WI38 (cell line): ENCODE results near the gene ZNF558.

Source experiments
- H3K4me3 ChIP-seq: 2 replicates; pipeline ENCODE4 v1.5.1; 2011; ENCODE audit warnings: low read depth, mild to moderate bottlenecking, control low read depth, low read length
- TF ChIP-seq, protein P1 (sequence below): IDR thresholded peaks from 2 replicates; pipeline ENCODE4 v1.5.1; 2012; ENCODE audit warnings: low read depth, mild to moderate bottlenecking, control low read depth, low read length

The ZNF558 gene

DNA sequence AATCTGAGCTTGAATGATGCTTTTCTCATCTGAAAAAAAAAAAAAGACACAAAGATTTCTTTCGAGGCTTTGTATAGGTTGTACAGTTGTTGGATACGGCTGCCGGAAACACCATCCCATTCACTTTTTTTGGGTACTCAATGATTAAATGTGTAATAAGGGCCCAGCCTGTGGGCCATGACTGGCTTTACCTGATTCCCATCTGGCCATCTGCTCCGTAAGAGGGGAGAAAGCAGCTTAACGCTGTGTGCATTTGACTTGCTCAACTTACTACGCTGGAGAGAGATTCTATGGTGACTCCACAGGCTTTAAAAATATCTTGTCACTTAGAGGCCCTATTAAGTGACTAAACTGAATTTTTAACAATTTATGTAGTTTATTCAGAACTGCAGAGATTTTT, 731 bp downstream of the ZNF558 start:
- TF ChIP-seq, protein P1, sequence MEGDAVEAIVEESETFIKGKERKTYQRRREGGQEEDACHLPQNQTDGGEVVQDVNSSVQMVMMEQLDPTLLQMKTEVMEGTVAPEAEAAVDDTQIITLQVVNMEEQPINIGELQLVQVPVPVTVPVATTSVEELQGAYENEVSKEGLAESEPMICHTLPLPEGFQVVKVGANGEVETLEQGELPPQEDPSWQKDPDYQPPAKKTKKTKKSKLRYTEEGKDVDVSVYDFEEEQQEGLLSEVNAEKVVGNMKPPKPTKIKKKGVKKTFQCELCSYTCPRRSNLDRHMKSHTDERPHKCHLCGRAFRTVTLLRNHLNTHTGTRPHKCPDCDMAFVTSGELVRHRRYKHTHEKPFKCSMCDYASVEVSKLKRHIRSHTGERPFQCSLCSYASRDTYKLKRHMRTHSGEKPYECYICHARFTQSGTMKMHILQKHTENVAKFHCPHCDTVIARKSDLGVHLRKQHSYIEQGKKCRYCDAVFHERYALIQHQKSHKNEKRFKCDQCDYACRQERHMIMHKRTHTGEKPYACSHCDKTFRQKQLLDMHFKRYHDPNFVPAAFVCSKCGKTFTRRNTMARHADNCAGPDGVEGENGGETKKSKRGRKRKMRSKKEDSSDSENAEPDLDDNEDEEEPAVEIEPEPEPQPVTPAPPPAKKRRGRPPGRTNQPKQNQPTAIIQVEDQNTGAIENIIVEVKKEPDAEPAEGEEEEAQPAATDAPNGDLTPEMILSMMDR, result no peak
- H3K4me3 ChIP-seq, result peak overlapping the region; percentile 71

DNA sequence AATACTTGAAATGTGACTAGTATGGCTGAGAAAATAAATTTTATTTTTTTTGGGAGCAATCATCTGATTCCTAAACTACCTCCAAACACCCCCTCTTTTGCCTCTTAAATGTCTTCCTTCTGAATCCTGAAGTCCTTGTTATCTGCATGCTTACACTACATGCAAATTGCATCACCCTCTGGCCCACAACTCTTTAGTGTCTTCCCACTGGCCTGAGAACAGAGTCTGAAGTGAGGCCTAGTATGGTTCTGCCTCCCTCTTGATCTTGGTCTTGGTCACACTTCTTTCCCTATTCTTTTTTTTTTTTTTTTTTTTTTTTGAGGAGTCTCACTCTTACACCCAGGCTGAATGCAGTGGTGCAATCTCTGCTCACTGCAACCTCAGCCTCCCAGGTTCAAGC, 4.8 kb downstream of the ZNF558 start:
- H3K4me3 ChIP-seq, result no peak overlapping the region
- TF ChIP-seq, protein P1, result no peak

DNA sequence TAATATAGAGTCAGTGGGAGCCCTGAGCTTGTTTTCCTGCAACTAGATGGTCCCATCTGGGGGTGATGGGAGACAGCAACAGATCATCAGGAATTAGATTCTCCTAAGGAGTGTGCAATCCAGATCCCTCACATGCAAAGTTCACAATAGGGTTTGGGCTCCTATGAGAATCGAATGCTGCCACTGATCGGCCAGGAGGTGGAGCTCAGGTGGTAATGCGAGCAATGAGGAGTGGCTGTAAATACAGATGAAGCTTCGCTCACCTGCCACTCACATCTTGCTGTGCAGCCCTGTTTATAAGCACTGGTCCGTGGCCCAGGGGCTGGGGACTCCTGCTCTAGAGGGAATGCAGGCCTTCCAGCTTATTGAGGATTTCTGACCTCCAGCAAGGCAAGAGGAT, 5.7 kb downstream of the ZNF558 start:
- TF ChIP-seq, protein P1, result no peak
- no peak overlapping the region for H3K4me3 ChIP-seq

- H3K4me3 ChIP-seq, result no peak overlapping the region
- TF ChIP-seq, protein P1, result no peak
These were observed 10.3 kb downstream of the ZNF558 start for GRCh38 chr19:8821748-8822241.

GRCh38 chr19:8820234-8820633, 11.9 kb downstream of the ZNF558 start:
- TF ChIP-seq, protein P1, result no peak
- H3K4me3 ChIP-seq, result no peak overlapping the region

DNA sequence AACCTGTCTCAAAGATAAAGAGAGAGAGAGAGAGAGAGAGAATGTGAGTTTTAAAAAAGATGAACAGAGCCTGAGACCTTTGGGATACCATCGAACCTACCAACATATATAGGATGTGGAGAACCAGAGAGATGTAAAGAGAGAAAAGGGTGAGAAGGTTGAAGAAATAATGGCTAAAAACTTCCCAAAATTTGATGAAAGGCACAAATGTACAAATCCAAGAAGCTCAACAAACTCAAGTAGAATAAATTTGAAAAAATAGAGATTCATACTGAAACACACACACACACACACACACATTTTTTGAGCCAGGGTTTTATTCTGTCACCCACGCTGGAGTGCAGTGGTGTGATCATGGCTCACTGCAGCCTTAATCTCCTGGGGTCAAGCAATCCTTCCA, 16.3 kb downstream of the ZNF558 start:
- TF ChIP-seq, protein P1, result no peak
- no peak overlapping the region for H3K4me3 ChIP-seq

- H3K4me3 ChIP-seq, result no peak overlapping the region
- TF ChIP-seq, protein P1, result no peak
These were observed 17.9 kb downstream of the ZNF558 start for GRCh38 chr19:8814176-8814575.
